Type B pancreatic cell (in vitro differentiated cells): ENCODE measurements around the gene UNC13B. TPM values are rescaled to one million over a fixed set of nuclear protein-coding genes. Genes with fewer than 3 reads are reported as not detected.
A peak's percentile ranks its signal among the peaks of the same experiment; 100 is the strongest.
"Not testable (repeated sequence)": the region's sequence is repeated elsewhere in the genome, so short reads cannot be mapped to it uniquely, and the experiment has no call there.

Experiments used
- DNase-seq: peaks from one replicate; pipeline ENCODE4 v3.0.0; 2021; ENCODE audit warnings: mixed read lengths; ENCODE audit not compliant: unreplicated experiment; ENCODE audit errors: extremely low spot score
- H3K27ac Mint-ChIP-seq: 2 replicates; pipeline ENCODE4 v1.8.0; 2021; ENCODE audit warnings: mild to moderate bottlenecking, mixed read lengths
- H3K27me3 Mint-ChIP-seq: 2 replicates; pipeline ENCODE4 v1.8.0; 2021; ENCODE audit warnings: mixed read lengths
- H3K36me3 Mint-ChIP-seq: 2 replicates; pipeline ENCODE4 v1.8.0; 2021; ENCODE audit warnings: mixed read lengths
- H3K4me1 Mint-ChIP-seq: one replicate; pipeline ENCODE4 v1.8.0; 2021; ENCODE audit warnings: mixed read lengths; ENCODE audit not compliant: unreplicated experiment
- H3K4me3 Mint-ChIP-seq: 2 replicates; pipeline ENCODE4 v1.8.0; 2021; ENCODE audit warnings: mild to moderate bottlenecking, mixed read lengths
- H3K9me3 Mint-ChIP-seq: 2 replicates; pipeline ENCODE4 v1.8.0; 2021; ENCODE audit warnings: mixed read lengths
- CTCF ChIP-seq: fragments of 200-600 bp; sonication (generic); conservative IDR thresholded peaks from 2 replicates; pipeline ENCODE4 v1.5.0; 2021; ENCODE audit warnings: antibody characterized with exemption, mild to moderate bottlenecking
- total RNA-seq: library from RNA; stranded (reverse); gene quantifications from 2 replicates; pipeline ENCODE4 v1.2.1, GENCODE V29; 2021; ENCODE audit warnings: low replicate concordance

UNC13B gene
- total RNA-seq, 1 donor from 2014 or later: 48.9 TPM

- Mint-ChIP-seq H3K27ac (peak overlapping the region; percentile 64), H3K9me3 (peaks cover 9% of the 10 kb centered on the region)
- TF ChIP-seq CTCF: no peak
Observed at GRCh38 chr9:35136866-35137265, 24.9 kb upstream of the UNC13B start.

GRCh38 chr9:35140093-35140492 lies 21.7 kb upstream of the UNC13B start:
- Mint-ChIP-seq H3K4me3 (no peak overlapping the region), H3K9me3 (no peaks in the 10 kb centered on the region), H3K27me3 (no peaks in the 10 kb centered on the region), H3K27ac (no peak overlapping the region), H3K4me1 (no peaks in the 10 kb centered on the region), H3K36me3 (no peaks in the 10 kb centered on the region)
- DNase-seq: no peak
- no peak for TF ChIP-seq CTCF

More at GRCh38 chr9:35136866-35137265, 24.9 kb upstream of the UNC13B start:
- H3K4me1 Mint-ChIP-seq: no peaks in the 10 kb centered on the region
- no peaks in the 10 kb centered on the region for H3K36me3 Mint-ChIP-seq
- no peaks in the 10 kb centered on the region for H3K27me3 Mint-ChIP-seq
- H3K4me3 Mint-ChIP-seq: no peak overlapping the region
- DNase-seq: no peak

- Mint-ChIP-seq H3K27me3 (no peaks in the 10 kb centered on the region), H3K27ac (no peak overlapping the region), H3K36me3 (no peaks in the 10 kb centered on the region), H3K9me3 (no peaks in the 10 kb centered on the region), H3K4me3 (no peak overlapping the region), H3K4me1 (no peaks in the 10 kb centered on the region)
- no peak for TF ChIP-seq CTCF
- no peak for DNase-seq
Observed at GRCh38 chr9:35142037-35142436, 19.8 kb upstream of the UNC13B start.

- H3K27me3 Mint-ChIP-seq, H3K27ac Mint-ChIP-seq, H3K4me3 Mint-ChIP-seq, H3K36me3 Mint-ChIP-seq, DNase-seq, H3K4me1 Mint-ChIP-seq: not testable (repeated sequence)
- H3K9me3 Mint-ChIP-seq: peaks cover 19% of the 10 kb centered on the region
Observed at GRCh38 chr9:35147941-35148563, 13.8 kb upstream of the UNC13B start.

GRCh38 chr9:35152926-35153325 lies 8.9 kb upstream of the UNC13B start:
- H3K4me1 Mint-ChIP-seq: no peaks in the 10 kb centered on the region
- peaks cover 15% of the 10 kb centered on the region for H3K9me3 Mint-ChIP-seq
- no peak for TF ChIP-seq CTCF
- DNase-seq: no peak
- no peak overlapping the region for H3K4me3 Mint-ChIP-seq
- peaks cover 4% of the 10 kb centered on the region for H3K36me3 Mint-ChIP-seq
- no peak overlapping the region for H3K27ac Mint-ChIP-seq
- no peaks in the 10 kb centered on the region for H3K27me3 Mint-ChIP-seq

- H3K36me3 Mint-ChIP-seq: no peaks in the 10 kb centered on the region
- H3K27ac Mint-ChIP-seq: no peak overlapping the region
- H3K4me3 Mint-ChIP-seq: no peak overlapping the region
- H3K9me3 Mint-ChIP-seq: no peaks in the 10 kb centered on the region
- no peak for TF ChIP-seq CTCF
- H3K4me1 Mint-ChIP-seq: peaks cover 5% of the 10 kb centered on the region
- no peaks in the 10 kb centered on the region for H3K27me3 Mint-ChIP-seq
- no peak for DNase-seq
Observed at GRCh38 chr9:35156781-35157180, 5.0 kb upstream of the UNC13B start.

GRCh38 chr9:35157836-35158235 lies 4.0 kb upstream of the UNC13B start:
- not testable (repeated sequence) for H3K27ac Mint-ChIP-seq, H3K4me1 Mint-ChIP-seq, H3K4me3 Mint-ChIP-seq

More at GRCh38 chr9:35157836-35158235, 4.0 kb upstream of the UNC13B start:
- DNase-seq, H3K27me3 Mint-ChIP-seq, H3K9me3 Mint-ChIP-seq, H3K36me3 Mint-ChIP-seq: not testable (repeated sequence)
